HuH-7.5 (cell line): ENCODE data around the gene DCP1A.
"Not testable (repeated sequence)": the region's sequence is repeated elsewhere in the genome, so short reads cannot be mapped to it uniquely, and the experiment has no call there.

ENCODE experiments used
- DNase-seq: peaks from one replicate; pipeline ENCODE4 v3.0.0; 2011; ENCODE audit warnings: low spot score

The DCP1A gene

GRCh38 chr3:53347261-53348064 is at the start of gene DCP1A:
Gene DCP1A, minus strand, starts transcription at chr3:53347543. Its CDS starts 26 bp downstream, at chr3:53347517.
- DNase-seq: peak; percentile 49

DNA sequence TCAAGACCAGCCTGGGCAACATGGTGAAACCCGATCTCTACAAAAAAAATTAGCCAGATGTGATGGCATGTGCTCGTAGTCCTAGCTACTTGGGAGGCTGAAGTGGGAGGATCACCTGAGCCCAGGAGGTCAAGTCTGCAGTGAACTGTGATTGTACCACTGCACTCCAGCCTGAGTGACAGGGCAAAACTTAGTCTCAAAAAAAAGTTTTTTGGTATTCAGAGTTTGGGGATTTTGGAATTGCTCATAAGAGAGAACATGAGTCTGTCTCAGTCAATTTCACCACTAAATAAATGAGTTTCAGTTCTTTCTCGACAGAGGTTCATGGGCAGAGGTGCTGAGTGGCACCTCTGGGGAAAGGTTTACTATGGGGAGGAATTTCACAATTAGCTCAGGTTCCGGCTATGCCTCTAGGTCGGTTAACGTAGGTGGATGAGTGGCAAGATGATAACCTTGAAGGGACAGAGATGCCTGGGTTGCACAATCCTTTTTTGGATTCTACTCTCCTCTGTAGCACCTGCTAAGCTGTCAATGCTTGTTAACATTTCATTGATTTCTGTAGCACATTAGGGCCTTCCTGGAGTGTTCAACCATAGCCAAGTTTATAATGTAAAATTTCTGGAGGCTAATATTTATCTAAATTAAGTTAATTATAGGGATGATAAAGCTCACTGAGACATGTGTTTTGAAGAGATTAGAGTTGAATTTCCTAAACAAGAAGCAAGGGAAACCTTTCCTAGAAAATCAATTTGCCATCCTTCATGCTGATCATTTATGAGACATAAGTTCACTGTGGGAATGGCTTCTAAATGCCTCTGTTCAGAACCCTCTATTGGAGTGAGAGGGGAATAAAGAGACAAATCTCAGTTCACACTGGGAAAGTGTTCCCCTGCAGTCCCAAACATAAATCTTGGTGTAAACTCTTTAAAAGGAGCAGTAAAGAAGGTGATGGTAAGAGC is 37.4 kb upstream of the DCP1A start:
- no peak for DNase-seq

DNA sequence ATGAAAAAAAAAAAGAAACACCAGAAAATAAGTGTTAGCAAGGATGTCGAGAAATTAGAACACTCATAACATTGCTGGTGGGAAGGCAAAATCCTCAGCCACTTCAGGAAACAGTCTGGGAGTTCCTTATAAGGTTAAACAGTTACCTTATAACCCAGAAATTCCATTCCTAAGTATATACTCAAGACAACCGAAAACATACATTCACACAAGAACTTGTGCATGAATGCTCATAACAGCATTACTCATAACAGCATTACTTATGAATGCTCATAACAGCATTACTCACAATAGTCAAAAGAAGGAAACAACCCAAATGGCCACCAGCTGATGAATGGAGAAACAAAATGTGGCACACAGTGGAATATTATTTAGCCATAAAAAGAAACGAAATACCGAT is 34.8 kb upstream of the DCP1A start:
- no peak for DNase-seq

DNA sequence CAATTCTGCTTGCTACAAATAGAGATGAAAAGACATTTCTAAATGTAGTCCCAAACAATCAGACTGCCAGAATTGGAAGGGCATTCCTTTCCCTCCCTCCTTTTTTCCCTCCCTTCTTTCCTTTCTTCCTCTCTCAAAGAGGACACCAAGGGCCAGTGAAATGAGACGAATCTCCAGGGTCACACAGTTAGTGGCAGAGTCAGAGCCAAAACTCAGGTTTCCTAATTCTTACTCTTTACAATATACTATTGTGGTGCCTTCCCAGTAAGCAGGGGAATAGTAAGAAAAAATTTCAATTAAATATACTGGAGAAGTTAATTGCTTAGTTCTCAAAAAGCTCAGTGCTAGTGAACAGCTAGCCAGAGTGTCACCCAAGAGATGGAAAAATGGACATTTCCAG is 33.0 kb upstream of the DCP1A start:
- DNase-seq: no peak

DNA sequence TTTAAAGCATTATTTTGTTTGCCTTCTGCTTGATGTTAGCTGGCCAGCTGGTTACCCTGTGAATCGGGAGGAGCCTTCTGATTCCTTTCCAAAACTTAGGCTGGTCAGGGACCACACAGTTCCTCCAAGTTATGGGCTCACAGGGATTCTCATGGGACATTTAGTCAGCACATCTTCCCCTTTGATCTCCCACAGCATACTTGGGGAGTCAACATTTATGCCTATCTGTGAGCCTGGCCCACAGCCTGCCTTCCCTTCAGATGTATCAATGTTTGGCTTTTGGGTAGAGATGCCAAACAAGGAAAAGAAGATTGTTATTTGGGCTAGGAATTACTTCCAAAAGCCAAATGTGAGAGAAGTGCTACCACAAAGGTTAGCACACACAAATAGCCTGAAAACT is 32.6 kb upstream of the DCP1A start:
- DNase-seq: no peak

DNA sequence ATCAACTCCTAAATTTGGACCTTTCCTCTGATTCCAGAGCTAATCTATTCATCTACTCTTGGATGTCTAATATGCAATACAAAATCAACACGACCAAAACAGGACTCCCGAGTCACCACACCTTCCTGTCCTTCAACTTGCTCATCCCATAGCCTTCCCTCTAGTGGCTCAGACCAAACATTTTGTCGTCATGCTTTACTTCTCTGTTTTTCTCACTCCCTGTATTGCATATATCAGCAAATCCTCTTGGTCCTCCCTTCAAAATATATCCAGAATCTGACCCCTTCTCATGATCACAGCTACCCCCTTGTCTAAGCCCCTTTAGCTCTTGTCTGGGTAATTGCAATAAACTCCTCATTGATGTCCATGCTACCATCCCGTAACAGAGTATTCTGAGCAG is 30.5 kb upstream of the DCP1A start:
- no peak for DNase-seq

DNA sequence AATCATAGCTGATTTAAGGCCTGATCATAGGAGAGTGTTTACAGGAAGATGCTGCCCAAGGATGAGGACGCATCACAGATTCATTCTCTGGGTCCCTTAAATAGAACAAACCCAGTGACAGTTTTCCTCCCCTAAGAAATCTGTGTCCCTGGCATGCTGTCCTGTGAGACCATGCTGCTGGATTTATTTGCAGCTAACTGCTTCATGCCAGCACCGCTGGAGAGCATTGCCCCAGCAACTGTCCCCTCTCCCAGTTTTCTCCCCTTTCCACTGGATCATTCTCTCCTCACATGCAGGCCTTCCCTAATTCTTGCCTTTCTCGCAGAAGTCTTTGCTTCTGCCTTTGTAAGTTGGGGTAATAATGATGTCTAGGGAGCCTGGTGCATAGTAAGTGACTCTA is 29.3 kb upstream of the DCP1A start:
- DNase-seq: no peak

- DNase-seq: peak; percentile 38
Observed at GRCh38 chr3:53375019-53375418, 27.7 kb upstream of the DCP1A start.

GRCh38 chr3:53370719-53371118 is 23.4 kb upstream of the DCP1A start:
- not testable (repeated sequence) for DNase-seq

DNA sequence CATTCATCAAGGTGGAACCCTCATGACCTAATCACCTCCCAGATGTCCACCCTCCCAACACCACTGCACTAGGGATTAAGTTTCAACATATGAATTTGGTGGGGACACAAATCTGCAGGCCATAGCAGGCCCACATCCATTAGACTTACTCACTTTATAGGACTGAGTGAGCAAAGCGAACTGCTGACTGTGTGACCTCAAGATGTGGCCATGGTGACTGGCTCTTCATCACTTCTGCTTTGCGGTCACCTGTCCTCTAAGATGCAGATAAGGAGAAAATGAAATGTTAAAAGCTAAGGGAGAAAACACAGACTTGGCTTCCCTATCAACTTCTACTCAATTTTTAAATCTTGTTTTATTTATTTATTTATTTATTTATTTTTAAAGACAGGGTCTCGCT is 14.5 kb upstream of the DCP1A start:
- DNase-seq: no peak

- DNase-seq: no peak
Observed at GRCh38 chr3:53357458-53357857, 10.1 kb upstream of the DCP1A start.

DNA sequence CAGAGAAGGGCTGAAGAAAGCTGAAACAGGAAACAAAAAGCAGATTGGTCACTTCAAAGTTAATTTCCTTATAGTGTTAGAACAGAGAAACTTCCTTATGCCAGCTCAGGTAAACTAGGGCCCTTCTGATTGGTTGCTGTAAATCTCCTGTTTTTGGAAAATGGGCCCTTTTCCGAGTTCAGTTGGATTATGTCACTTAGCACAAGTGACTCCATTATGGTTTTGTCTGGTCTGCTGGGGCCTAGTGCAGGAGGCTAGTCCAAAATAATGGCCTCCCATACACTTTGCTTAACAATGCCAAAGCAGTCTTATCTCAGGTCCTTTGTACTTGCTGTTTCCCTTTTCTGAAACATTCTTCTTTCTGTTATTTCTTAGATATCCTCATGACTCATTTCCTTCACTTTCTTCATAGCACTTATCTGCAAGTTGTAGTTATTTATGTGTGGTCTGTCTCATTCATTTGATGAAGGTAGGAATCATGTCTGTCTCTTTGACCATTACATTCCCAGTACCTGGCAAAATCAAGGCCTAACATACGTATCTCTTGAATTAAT is 7.7 kb upstream of the DCP1A start:
- DNase-seq: no peak

DNA sequence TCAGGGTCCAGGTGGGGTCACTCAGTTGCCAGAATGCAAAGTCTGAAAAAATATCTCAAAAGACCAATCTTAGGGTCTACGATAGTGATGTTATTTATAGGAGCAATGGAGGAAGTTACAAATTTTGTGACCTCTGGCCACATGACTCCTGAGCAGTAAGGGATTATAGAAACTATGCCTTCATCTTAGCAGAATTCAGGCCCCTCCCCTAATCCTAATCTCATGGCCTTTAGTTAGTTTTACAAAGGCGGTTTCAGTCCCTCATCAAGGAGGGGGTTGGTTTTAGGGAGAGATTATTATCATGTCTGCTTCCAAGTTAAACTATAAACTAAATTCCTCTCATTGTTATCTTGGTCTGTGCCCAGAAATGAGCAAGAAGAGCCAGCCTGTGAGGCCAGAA is 5.9 kb upstream of the DCP1A start:
- DNase-seq: no peak

DNA sequence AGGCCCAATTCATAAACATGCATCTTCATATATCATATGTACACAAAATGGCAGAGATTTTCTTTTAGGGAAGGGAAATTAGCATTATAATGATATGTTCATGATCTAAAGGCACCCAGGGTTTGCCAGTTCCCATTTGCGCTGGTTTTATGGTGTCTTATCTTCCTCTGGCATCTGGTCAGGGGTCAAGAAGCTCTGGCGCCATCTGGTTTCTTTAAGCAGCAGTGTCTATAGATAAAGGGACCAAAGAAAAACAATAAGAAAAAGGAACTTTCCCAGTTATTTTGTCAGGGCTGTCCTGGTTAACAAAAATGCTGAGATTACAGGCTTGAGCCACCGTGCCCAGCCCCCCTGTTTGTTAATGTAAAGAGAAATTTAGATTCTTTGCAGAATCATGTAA is 3.3 kb upstream of the DCP1A start:
- no peak for DNase-seq

- not testable (repeated sequence) for DNase-seq
Observed at GRCh38 chr3:53348118-53348517, 775 bp upstream of the DCP1A start.

DNA sequence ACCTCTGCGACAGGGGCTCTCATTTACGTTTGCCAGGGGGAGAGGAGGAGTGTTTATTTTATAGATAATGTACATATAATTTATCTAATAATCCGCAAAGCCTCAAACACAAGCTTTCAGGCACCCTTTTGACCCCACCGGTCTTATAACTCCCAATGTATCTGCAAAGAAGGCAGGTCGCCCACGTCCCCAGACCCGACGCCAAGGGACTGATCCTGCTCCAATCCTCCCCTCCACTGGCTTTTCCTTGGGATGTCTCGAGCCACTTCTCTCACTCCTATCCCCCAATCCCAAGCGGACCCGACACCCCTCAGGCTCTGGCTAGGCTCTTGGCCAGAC is 452 bp downstream of the DCP1A start:
- peak; percentile 6 for DNase-seq

GRCh38 chr3:53346514-53346913 is 829 bp downstream of the DCP1A start:
- DNase-seq: no peak

DNA sequence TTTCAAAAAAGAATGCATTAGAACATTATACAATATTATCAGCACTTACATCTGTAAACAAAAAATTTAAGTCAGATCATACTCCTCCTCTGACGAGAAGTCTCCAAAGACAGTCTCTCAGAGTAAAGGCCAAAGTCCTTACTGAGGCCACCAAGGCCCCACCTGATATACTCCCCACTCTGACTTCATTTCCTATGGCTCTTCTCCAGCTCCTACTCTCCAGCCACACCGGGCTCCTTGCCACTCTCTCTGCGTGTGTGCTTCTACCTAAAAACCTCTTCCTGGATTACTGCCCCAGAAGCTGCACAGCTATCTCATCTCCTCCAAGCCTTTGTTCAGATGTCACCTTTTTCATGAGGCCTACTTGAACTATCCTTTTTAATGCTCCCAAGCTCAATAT is 5.0 kb downstream of the DCP1A start:
- no peak for DNase-seq

- DNase-seq: no peak
Observed at GRCh38 chr3:53337167-53337940, 10.0 kb downstream of the DCP1A start.

DNA sequence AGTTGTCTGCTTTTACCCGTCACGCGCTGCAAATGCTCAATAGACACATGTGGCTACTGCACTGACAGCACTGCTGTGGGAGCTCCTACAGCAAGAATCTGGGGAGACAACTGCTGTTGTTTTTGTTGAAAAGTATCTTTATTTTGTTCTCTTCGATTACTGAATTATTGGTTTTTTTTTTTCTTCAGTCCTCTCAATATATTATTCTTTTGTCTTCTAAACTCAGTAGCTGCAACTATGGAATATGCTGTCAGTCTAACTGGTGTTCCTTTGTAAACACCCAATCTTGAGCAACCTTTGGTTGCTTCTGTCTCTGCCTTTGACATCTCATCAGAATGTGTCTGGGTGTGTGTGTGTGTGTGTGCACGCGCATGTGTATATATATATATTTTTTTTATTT is 12.6 kb downstream of the DCP1A start:
- no peak for DNase-seq

DNA sequence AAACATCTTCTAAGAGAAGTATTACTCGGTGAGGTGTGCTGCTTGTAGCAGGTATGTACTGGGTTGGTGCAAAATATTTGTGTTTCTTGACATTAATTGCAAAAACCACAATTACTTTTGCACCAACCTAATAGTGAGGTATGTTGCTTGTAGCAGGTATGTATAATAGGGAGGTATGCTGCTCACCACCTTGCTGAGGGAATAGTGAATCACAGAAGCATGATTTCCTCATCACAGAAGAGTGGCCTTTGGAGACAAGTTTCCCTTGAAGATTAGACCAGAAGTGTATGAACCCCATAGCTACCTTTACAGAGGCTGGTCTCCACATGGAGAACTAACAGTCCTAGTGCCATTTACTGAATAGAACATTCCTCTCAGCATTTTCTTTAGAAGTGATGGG is 15.5 kb downstream of the DCP1A start:
- DNase-seq: no peak

GRCh38 chr3:53329897-53330296 is 17.4 kb downstream of the DCP1A start:
- no peak for DNase-seq
